HG03025 (cell line): ENCODE results near the gene COMTD1.

Source experiments
- ATAC-seq: cut with Tn5 transposase; IDR thresholded peaks from one replicate; pipeline ENCODE4 v1.9.1; 2021; ENCODE audit warnings: mild to moderate bottlenecking, moderate library complexity; ENCODE audit not compliant: unreplicated experiment, low FRiP score

COMTD1 gene

GRCh38 chr10:75245354-75246250 lies 9.8 kb upstream of the COMTD1 start:
- no peak for ATAC-seq

- ATAC-seq = no peak
These were observed 9.0 kb upstream of the COMTD1 start for GRCh38 chr10:75244487-75245353.

- no peak for ATAC-seq
These were observed 7.7 kb upstream of the COMTD1 start for GRCh38 chr10:75243426-75243825.

DNA sequence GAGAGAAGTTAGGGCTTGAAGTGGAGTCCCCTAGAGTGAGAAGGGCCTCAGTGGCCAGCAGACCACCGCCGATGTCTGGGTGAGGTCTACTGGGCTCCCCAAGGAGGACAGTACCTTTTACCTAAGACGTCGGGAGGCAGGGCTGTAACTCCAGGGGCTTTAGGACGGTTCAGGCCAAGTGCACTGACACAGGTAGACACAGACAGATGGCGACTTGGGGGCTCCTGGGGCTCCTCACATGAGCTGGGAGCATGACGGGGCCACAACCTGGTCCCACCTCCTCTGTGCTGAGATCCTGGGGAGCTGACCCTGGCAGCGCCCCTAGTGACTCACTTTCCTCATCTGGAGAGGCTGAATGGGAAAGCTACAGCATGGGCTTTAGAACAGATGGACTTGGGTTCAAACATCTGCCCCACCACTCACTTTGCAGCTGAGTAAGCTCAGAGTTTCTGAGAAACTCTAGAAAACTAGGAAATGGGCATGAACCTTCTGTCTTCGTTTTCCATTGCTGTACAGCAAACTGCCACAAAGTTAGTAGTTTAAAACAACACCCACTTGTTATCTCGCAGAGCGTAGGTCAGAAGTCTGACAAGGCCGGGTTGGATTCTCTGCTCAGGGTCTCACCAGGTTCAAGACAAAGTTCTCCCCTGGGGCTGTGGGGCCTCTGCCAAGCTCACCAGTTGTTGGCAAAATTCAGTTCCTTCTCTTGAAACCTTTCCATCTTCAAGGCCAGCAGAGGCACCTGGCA lies 4.7 kb upstream of the COMTD1 start:
- no peak for ATAC-seq

- no peak for ATAC-seq
These were observed 3.5 kb upstream of the COMTD1 start for GRCh38 chr10:75239096-75239790.

DNA sequence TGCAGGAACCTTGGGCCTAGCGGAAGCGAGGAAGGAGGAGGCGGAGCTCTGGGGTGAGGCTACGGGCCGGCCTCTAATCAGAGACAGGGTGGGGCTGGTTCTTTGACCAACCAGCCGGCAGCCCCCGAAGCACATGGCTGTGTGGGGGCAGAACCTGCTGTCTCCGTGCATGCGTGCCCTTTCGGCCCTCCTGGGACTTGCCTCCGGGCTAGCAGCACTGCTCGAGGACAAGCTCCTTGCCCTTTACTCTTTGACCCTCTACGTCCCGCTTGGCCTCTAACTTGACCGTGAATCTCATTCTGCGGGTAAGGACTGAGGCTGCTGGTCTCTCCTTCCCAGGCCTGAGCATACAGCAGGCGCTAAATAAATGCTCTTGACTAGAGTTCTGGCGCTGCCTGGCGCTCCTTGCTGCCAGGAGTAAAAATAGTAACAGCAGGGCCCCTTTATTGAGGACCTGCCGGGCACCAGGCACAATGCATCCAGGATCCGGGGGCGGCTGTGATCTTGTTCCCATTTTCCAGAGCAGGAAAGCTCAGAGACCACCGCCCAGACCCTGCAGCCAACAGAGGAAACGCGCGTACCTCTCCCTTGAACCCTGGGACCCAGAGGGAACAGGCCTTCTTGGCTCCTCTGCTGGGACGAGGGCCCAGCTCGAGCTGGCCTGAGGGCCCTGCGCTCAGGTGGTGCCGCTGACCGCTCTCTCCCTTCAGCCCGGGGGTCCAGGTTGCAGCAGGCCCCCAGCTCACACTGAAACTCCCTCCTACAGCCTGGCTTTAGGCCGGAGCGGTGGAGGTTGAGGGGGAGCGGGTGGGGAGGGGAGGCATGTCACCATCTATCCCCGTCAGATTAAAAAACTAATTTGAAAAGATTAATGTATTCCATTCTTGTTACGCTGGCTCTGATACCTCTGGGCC lies 2.7 kb upstream of the COMTD1 start:
- no peak for ATAC-seq

- ATAC-seq = no peak
These were observed 545 bp upstream of the COMTD1 start for GRCh38 chr10:75236178-75236825.

GRCh38 chr10:75234683-75235374 lies 928 bp downstream of the COMTD1 start:
- ATAC-seq = peak; percentile 1

DNA sequence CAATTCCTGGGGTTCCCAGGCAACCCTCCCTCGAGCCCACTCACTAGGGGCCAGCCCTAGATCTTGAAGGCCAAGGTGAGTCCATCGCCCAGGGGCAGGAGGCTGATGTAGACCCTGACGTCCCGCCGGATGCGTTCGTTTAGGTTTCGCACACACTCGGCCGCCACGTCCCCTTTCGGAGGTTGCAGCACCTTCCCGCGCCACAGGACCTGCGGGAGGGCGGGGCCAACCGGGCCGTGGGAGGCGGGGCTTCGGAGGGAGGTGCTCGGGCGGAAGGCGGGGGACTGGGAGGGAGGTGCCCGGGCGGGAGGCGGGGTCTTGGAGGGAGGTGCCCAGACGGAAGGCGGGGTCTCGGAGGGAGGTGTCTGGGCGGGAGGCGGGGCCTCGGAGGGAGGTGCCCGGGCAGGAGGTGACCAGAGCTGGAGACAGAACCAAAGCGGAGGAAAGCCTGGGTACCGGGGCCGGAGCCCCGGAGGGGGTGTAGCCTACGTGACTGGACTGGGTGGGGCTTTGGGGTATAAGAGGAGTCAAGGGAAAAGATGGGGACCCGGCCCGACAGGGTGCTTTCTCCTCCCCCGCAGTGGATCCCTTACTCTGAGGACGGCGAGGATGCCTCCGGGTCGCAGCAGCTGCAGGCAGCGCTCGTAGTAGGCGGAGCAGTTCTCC lies 1.6 kb downstream of the COMTD1 start:
- ATAC-seq = peak; percentile 34

GRCh38 chr10:75233444-75234016 lies 2.2 kb downstream of the COMTD1 start:
- no peak for ATAC-seq

GRCh38 chr10:75231672-75232581 lies 3.8 kb downstream of the COMTD1 start:
- ATAC-seq = no peak

DNA sequence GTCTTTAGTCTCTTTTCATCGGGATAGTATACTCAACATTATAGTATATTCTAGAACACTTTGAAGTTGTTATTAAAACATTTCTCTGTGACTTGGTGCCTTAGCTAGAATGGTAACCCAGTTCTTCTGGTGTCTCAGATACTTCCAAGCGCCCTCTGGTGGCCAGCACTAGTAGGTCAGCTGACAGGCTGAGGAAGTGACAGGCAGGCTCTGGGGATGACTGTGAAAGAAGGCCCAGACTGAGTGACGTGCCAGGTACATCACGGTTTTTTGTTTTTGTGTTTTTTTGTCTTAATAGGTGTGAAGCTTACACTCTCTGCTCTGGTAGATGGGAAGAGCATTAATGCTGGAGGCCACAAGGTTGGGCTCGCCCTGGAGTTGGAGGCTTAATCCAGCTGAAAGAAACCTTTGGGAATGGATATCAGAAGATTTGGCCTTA lies 5.1 kb downstream of the COMTD1 start:
- ATAC-seq = no peak

GRCh38 chr10:75229971-75230370 lies 5.8 kb downstream of the COMTD1 start:
- no peak for ATAC-seq

- ATAC-seq = no peak
These were observed 6.9 kb downstream of the COMTD1 start for GRCh38 chr10:75228834-75229233.

DNA sequence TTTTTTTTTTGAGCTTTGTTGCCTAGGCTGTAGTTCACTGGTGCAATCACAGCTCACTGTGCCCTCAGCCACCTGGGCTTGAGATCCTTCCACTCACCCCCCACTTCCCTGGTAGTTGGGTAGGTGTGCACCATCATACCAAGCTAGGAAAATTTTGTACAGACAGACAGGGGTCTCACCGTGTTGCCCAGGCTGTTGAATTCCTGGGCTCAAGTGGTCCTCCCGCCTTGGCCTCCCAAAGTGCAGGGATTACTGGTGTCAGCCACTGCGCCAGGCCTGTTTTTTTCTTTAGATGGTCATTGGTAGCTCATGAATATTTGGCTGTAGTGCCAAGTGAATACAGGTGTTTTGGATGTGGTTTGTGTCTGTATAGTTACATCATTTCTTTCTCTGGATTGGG lies 7.5 kb downstream of the COMTD1 start:
- ATAC-seq = no peak

DNA sequence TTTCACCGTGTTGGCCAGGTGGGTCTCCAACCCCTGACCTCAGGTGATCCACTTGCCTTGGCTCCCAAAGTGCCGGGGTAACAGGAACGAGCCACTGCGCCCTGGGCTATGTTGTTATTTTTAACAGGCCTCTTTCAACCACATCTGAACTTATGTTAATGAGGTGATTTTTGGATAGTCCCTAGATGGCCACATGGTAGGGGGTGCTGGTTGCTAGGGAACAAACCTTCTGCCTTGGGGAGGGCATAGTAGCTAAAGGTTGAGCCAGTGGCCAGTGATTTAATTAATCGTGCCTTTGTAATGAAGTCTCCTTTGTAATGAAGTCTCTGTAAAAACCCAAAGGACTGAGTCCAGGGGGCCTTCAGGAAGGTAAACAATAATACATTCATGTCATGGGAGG lies 9.1 kb downstream of the COMTD1 start:
- no peak for ATAC-seq
